K562 (cell line): Measurements from ENCODE around the gene FBLN2. TPM values are rescaled to one million over a fixed set of nuclear protein-coding genes. Genes with fewer than 3 reads are reported as not detected.
A peak's percentile ranks its signal among the peaks of the same experiment; 100 is the strongest.

Experiments used
- ATAC-seq: fragments of 200-7000 bp; cut with Tn5 transposase; 3 replicates; pipeline ENCODE4 v1.9.1; 2020; ENCODE audit warnings: moderate library complexity
- BruUV-seq: library from RNA; stranded (reverse); fragments of 400-500 nt; replicated peaks from 2 replicates; lab custom pipeline; 2021; lab: Mats Ljungman, UMichigan
- CTCF ChIA-PET: fragments of 300-600 bp; formaldehyde crosslinking; extraction: SDS; loops from one replicate; lab custom pipeline; 2021; ENCODE audit warnings: low intra/inter-chr PET ratio; lab: Yijun Ruan, JAX
- POLR2A ChIA-PET: fragments of 300-600, 350-650 bp; sonication (Branson Sonifier 250); formaldehyde crosslinking; extraction: SDS; loops from one replicate; lab custom pipeline; 2021; ENCODE audit warnings: antibody characterized with exemption, inconsistent platforms; lab: Yijun Ruan, JAX
- DNase-seq, 4 experiments: peaks; one replicate each; pipeline versions ENCODE4 v3.0.0 to v3.0.0-alpha.2; 2011 to 2018; ENCODE audit warnings: low spot score in 3 of 4, mixed read lengths in 3 of 4; ENCODE audit errors: extremely low read depth in 1 of 4
- FAIRE-seq: peaks from 2 replicates; lab custom pipeline; 2011; peaks lifted over from hg19 to GRCh38; lab: Jason Lieb, UNC
- H2AFZ ChIP-seq: 2 replicates; pipeline ENCODE4 v1.6.0; 2011; ENCODE audit warnings: low read depth, low read length, control low read depth, inconsistent platforms
- H3K27ac ChIP-seq: fragments of 200-600 bp; 3 replicates; pipeline ENCODE4 v1.8.0; 2011; ENCODE audit warnings: low read depth, mild to moderate bottlenecking, control low read depth, inconsistent platforms, low read length, moderate library complexity, mixed read lengths; ENCODE audit errors: extremely low read depth
- H3K27me3 ChIP-seq, 2 experiments: fragments of 300-600 bp in 1 of 2; 2 replicates in 1 of 2; 3 replicates in 1 of 2; pipeline versions ENCODE4 v1.6.0 to v1.8.0; 2011; ENCODE audit warnings: inconsistent platforms in 2 of 2, low read length in 2 of 2, mild to moderate bottlenecking in 1 of 2, mixed read lengths in 1 of 2, moderate library complexity in 1 of 2; ENCODE audit not compliant: control insufficient read depth in 2 of 2, insufficient read depth in 2 of 2
- H3K36me3 ChIP-seq: fragments of 300-600 bp; 3 replicates; pipeline ENCODE4 v1.8.0; 2011; ENCODE audit warnings: mild to moderate bottlenecking, low read length, inconsistent platforms; ENCODE audit not compliant: control insufficient read depth, insufficient read depth
- H3K4me1 ChIP-seq, 2 experiments: fragments of 200-600 bp in 1 of 2; replicated peaks in 1 of 2; 2 replicates in 1 of 2; 3 replicates in 1 of 2; pipeline versions ENCODE4 v1.5.1 to v1.8.0; 2011; ENCODE audit warnings: inconsistent platforms in 2 of 2, low read length in 2 of 2, mild to moderate bottlenecking in 1 of 2, mixed read lengths in 1 of 2, moderate library complexity in 1 of 2; ENCODE audit not compliant: control insufficient read depth in 2 of 2, insufficient read depth in 2 of 2
- H3K4me2 ChIP-seq: 2 replicates; pipeline ENCODE4 v1.6.1; 2011; ENCODE audit warnings: low read length, control low read depth, inconsistent platforms, mixed read lengths; ENCODE audit not compliant: insufficient read depth
- H3K4me3 ChIP-seq: fragments of 200-600 bp; sonication (generic), shearing (Covaris generic); 2 replicates; pipeline ENCODE4 v1.5.1; 2016; ENCODE audit warnings: control low read depth, inconsistent platforms
- H3K79me2 ChIP-seq: fragments of 200-600 bp; 3 replicates; pipeline ENCODE4 v1.8.0; 2011; ENCODE audit warnings: low read length, inconsistent platforms; ENCODE audit not compliant: control insufficient read depth, insufficient read depth
- H3K9ac ChIP-seq, 2 experiments: 2 replicates each; pipeline versions ENCODE4 v1.6.0 to v1.6.1; 2011; ENCODE audit warnings: low read depth in 2 of 2, low read length in 2 of 2, control low read depth in 1 of 2, inconsistent platforms in 1 of 2, mild to moderate bottlenecking in 1 of 2, mixed read lengths in 1 of 2; ENCODE audit not compliant: insufficient read depth in 1 of 2
- H3K9me1 ChIP-seq: one replicate; pipeline ENCODE4 v1.6.0; 2011; ENCODE audit warnings: inconsistent platforms, mild to moderate bottlenecking, low read length, moderate library complexity; ENCODE audit not compliant: control insufficient read depth, insufficient read depth
- H3K9me3 ChIP-seq: replicated peaks from 2 replicates; pipeline ENCODE4 v1.5.1; 2011; ENCODE audit warnings: low read depth, low read length, inconsistent platforms; ENCODE audit not compliant: control insufficient read depth, insufficient read depth
- H4K20me1 ChIP-seq: replicated peaks from 2 replicates; pipeline ENCODE4 v1.6.1; 2011; ENCODE audit warnings: low read length, inconsistent platforms, mixed read lengths; ENCODE audit not compliant: control insufficient read depth, insufficient read depth
- CEBPZ ChIP-seq: fragments of 150-350 bp; IDR thresholded peaks from 2 replicates; pipeline ENCODE4 v1.6.1; 2014; ENCODE audit warnings: low read depth, mild to moderate bottlenecking, low read length, borderline replicate concordance
- CREBBP ChIP-seq: IDR thresholded peaks from one replicate; pipeline ENCODE4 v1.6.1; 2012; ENCODE audit warnings: low read depth, mild to moderate bottlenecking, control low read depth, inconsistent platforms, low read length
- FOXK1 ChIP-seq: sonication (generic); formaldehyde crosslinking; IDR thresholded peaks from 2 replicates; pipeline ENCODE4 v1.8.0; 2022; ENCODE audit warnings: missing genetic modification reagents, mild to moderate bottlenecking, borderline replicate concordance
- FOXM1 ChIP-seq, 2 experiments: fragments of 450-650 bp in 1 of 2; sonication (generic) in 1 of 2; formaldehyde crosslinking in 1 of 2; IDR thresholded peaks; 2 replicates each; pipeline versions ENCODE4 v1.6.1 to v1.9.0; 2017 to 2022; ENCODE audit warnings: low read depth in 2 of 2, mild to moderate bottlenecking in 2 of 2, missing genetic modification reagents in 1 of 2, moderate library complexity in 1 of 2
- GABPB2 ChIP-seq: fragments of 250-450 bp; sonication (Bioruptor Pico); conservative IDR thresholded peaks from 2 replicates; pipeline ENCODE4 v1.5.1; 2021; ENCODE audit warnings: mild to moderate bottlenecking
- IRF9 ChIP-seq: fragments of 450-650 bp; IDR thresholded peaks from 2 replicates; pipeline ENCODE4 v1.6.1; 2016; ENCODE audit warnings: missing biosample characterization, missing genetic modification characterization
- KLF13 ChIP-seq: fragments of 450-650 bp; IDR thresholded peaks from 2 replicates; pipeline ENCODE4 v1.6.1; 2016; ENCODE audit warnings: missing genetic modification characterization, low read depth, mild to moderate bottlenecking, missing compliant biosample characterization, moderate library complexity, borderline replicate concordance
- MEF2A ChIP-seq: IDR thresholded peaks from 2 replicates; pipeline ENCODE4 v1.6.1; 2011; ENCODE audit warnings: low read depth, mild to moderate bottlenecking, low read length, moderate library complexity; ENCODE audit not compliant: control insufficient read depth
- MNT ChIP-seq, 2 experiments: fragments of 450-650 bp; conservative IDR thresholded peaks; 2 replicates each; pipeline ENCODE4 v1.6.1; 2017; ENCODE audit warnings: mild to moderate bottlenecking in 2 of 2, moderate library complexity in 2 of 2
- MXI1 ChIP-seq: IDR thresholded peaks from 2 replicates; pipeline ENCODE4 v1.6.1; 2011; ENCODE audit warnings: low read depth, mild to moderate bottlenecking, improper control_type of control experiment, low read length
- NR2C1 ChIP-seq, 2 experiments: fragments of 450-650 bp; IDR thresholded peaks; 2 replicates each; pipeline ENCODE4 v1.6.1; 2017; ENCODE audit warnings: mild to moderate bottlenecking in 2 of 2, antibody characterized with exemption in 1 of 2, inconsistent platforms in 1 of 2, missing compliant biosample characterization in 1 of 2, missing genetic modification characterization in 1 of 2
- POLR2H ChIP-seq: IDR thresholded peaks from 2 replicates; pipeline ENCODE4 v1.6.1; 2016; ENCODE audit warnings: missing genetic modification characterization, low read depth, mild to moderate bottlenecking, control low read depth, missing compliant biosample characterization, moderate library complexity
- PURB ChIP-seq: sonication (generic); formaldehyde crosslinking; IDR thresholded peaks from 2 replicates; pipeline ENCODE4 v1.9.0; 2021; ENCODE audit warnings: low read depth, mild to moderate bottlenecking, missing genetic modification reagents
- ZNF134 ChIP-seq: fragments of 250-450 bp; sonication (Bioruptor Pico); conservative IDR thresholded peaks from 2 replicates; pipeline ENCODE4 v1.4.0; 2020
- ZNF174 ChIP-seq: fragments of 250-450 bp; sonication (Bioruptor Pico); IDR thresholded peaks from 2 replicates; pipeline ENCODE4 v1.4.0; 2020; ENCODE audit warnings: mild to moderate bottlenecking
- ZNF586 ChIP-seq: fragments of 450-650 bp; formaldehyde crosslinking; conservative IDR thresholded peaks from 2 replicates; pipeline ENCODE4 v1.4.0; 2020; ENCODE audit warnings: mild to moderate bottlenecking, moderate library complexity
- ZNF589 ChIP-seq: fragments of 200-800 bp; sonication (Bioruptor generic); IDR thresholded peaks from 2 replicates; pipeline ENCODE4 v1.6.1; 2016; ENCODE audit warnings: low read depth, missing genetic modification characterization, missing compliant biosample characterization
- WGBS: fragments of 100-300 bp; shearing (Covaris generic); methylation state at CpG from one replicate; pipeline ENCODE4 v1.1.6; 2016; ENCODE audit warnings: low coverage, mixed read lengths; ENCODE audit not compliant: insufficient coverage; ENCODE audit errors: missing lambda C conversion rate; 5-methylcytosine and 5-hydroxymethylcytosine counted together
- in situ Hi-C: fragments of 300-500 bp; cut with MboI; formaldehyde crosslinking; loops from 4 replicates; pipeline ENCODE4 v1.15.0; 2018; ENCODE audit warnings: inconsistent platforms, mixed read lengths
- intact Hi-C: fragments of 100-400 bp; cut with micrococcal nuclease; formaldehyde crosslinking; loops from 2 replicates; pipeline ENCODE4 v1.14.2; 2022
- polyA plus RNA-seq, 8 experiments: library from polyadenylated mRNA; depleted of rRNA in 4 of 8; stranded (reverse) in 5 of 8; unstranded in 3 of 8; fragments of >200 nt; fragmentation: Nextera tagmentation in 2 of 8; fragmentation: Illumina TruSeq in 1 of 8; extraction: Ambion mirVana in 2 of 8; extraction: Trizol in 1 of 8; gene quantifications; 2 replicates each; pipeline versions ENCODE4 v1.2.1 to v1.2.3, GENCODE V29; 2011 to 2014; ENCODE audit warnings: inconsistent platforms in 1 of 8, missing spikeins in 1 of 8
- total RNA-seq, 7 experiments: library from RNA; depleted of rRNA in 6 of 7; stranded (reverse); fragments of >200 nt in 6 of 7; fragmentation: Illumina TruSeq in 2 of 7; extraction: Trizol in 2 of 7; gene quantifications; 2 replicates each; pipeline versions ENCODE4 v1.2.1 to v1.2.3, GENCODE V29; 2011 to 2021; ENCODE audit warnings: low replicate concordance in 1 of 7

Gene FBLN2
- total and polyA plus RNA-seq, 9 of the 15 experiments (the other 6 are each of a cell fraction or from before 2014, with no cell fraction given) = 0.03 to 0.10 (median 0.04) TPM; not detected in 6

GRCh38 chr3:13512451-13512850 lies 36.5 kb upstream of the FBLN2 start:
- peak overlapping the region in 1 of 2 experiments; percentile 23; a peak in 1 of 4 replicates for H3K9ac ChIP-seq
- FAIRE-seq = no peak
- no peak for ATAC-seq
- no peak for DNase-seq
- H3K36me3 ChIP-seq = no peaks in the 10 kb centered on the region
- H3K4me3 ChIP-seq = no peak overlapping the region
- peaks cover 0 to 23% of the 10 kb centered on the region in 2 experiments; a peak in 2 of 5 replicates for H3K4me1 ChIP-seq
- no peak overlapping the region for H3K4me2 ChIP-seq
- ChIA-PET POLR2A (interaction anchor here (2.1 kb wide), 1 partner anchor 166 kb away, joined by 7 read pairs; no protein-coding TSS in a partner anchor), CTCF (no interaction called here)
- 2% methylated on average over 7 of the region's 7 CpGs for WGBS
- peaks cover 55 to 63% of the 10 kb centered on the region in 2 experiments for H3K27me3 ChIP-seq
- H3K27ac ChIP-seq = no peak overlapping the region
- no peaks in the 10 kb centered on the region for H3K9me1 ChIP-seq
- TF ChIP-seq MXI1 (no peak), CREBBP (no peak), CEBPZ (no peak), IRF9 (tag) (no peak), GABPB2 (CRISPR knock-in tag) (no peak), PURB (CRISPR knock-in tag) (no peak), NR2C1 (IDR thresholded peaks at IDR 0.05) (no peak), NR2C1 (tag; IDR thresholded peaks at IDR 0.05) (no peak), KLF13 (tag) (no peak), ZNF134 (CRISPR knock-in tag) (no peak), POLR2H (tag) (no peak), MEF2A (no peak), ZNF174 (CRISPR knock-in tag) (no peak), FOXM1 (IDR thresholded peaks at IDR 0.05; ENCODE audit: low read depth) (no peak), FOXM1 (CRISPR knock-in tag; IDR thresholded peaks at IDR 0.05; ENCODE audit: low read depth) (no peak), FOXK1 (CRISPR knock-in tag) (no peak), MNT (conservative IDR thresholded peaks at IDR 0.05) (no peak), ZNF589 (CRISPR knock-in tag) (no peak), ZNF586 (CRISPR knock-in tag) (no peak)
- no peaks in the 10 kb centered on the region for H3K79me2 ChIP-seq
- no TSS peak for BruUV-seq
- H3K9me3 ChIP-seq = no peaks in the 10 kb centered on the region
- intact Hi-C loops (no loop called here), in situ Hi-C loops (no loop called here)
- H2AFZ ChIP-seq = no peak overlapping the region
- H4K20me1 ChIP-seq = peaks cover 20% of the 10 kb centered on the region; the same call in 1 of the 2 replicates
